Fibroblast of the aortic adventitia (primary cell): ENCODE measurements around the gene PDGFRA. TPM values are rescaled to one million over a fixed set of nuclear protein-coding genes. Genes with fewer than 3 reads are reported as not detected.

Source experiments
- DNase-seq: peaks from one replicate; pipeline ENCODE4 v3.0.0-alpha.2; 2010; ENCODE audit warnings: low read depth
- H3K4me3 ChIP-seq: 2 replicates; pipeline ENCODE4 v1.5.1; 2011; ENCODE audit warnings: low read depth, mild to moderate bottlenecking, control low read depth, low read length, moderate library complexity
- total RNA-seq: library from RNA; depleted of rRNA; stranded (reverse); fragments of >200 nt; gene quantifications from 2 replicates; pipeline ENCODE4 v1.2.3, GENCODE V29; 2012; ENCODE audit warnings: low replicate concordance
- TF ChIP-seq, protein P1 (sequence below): IDR thresholded peaks from 2 replicates; pipeline ENCODE4 v1.5.1; 2011; ENCODE audit warnings: mild to moderate bottlenecking, low read length, control low read depth, inconsistent platforms; ENCODE audit not compliant: insufficient read depth

The PDGFRA gene
- total RNA-seq, 1 donor = 707 TPM

DNA sequence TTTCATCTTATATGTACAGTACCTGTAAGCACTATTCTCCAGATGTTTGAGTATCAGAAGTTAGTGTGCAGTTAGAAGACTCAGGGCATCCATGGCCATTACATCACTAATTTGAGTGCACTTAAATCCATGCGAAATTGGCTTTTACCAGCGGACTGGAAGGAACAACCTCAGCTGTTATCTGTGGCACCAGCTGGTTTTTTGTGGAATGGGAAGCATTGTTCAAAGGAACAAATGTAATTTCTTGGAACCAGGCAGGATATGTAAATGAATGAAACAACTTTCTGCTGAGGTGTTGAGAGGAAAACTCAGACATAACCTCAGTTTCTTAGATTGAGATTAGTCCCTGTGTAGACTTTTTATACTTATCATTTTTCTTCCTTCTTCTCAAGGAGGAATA is 60.2 kb downstream of the PDGFRA start:
- DNase-seq = no peak
- TF ChIP-seq, protein P1, sequence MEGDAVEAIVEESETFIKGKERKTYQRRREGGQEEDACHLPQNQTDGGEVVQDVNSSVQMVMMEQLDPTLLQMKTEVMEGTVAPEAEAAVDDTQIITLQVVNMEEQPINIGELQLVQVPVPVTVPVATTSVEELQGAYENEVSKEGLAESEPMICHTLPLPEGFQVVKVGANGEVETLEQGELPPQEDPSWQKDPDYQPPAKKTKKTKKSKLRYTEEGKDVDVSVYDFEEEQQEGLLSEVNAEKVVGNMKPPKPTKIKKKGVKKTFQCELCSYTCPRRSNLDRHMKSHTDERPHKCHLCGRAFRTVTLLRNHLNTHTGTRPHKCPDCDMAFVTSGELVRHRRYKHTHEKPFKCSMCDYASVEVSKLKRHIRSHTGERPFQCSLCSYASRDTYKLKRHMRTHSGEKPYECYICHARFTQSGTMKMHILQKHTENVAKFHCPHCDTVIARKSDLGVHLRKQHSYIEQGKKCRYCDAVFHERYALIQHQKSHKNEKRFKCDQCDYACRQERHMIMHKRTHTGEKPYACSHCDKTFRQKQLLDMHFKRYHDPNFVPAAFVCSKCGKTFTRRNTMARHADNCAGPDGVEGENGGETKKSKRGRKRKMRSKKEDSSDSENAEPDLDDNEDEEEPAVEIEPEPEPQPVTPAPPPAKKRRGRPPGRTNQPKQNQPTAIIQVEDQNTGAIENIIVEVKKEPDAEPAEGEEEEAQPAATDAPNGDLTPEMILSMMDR = no peak

DNA sequence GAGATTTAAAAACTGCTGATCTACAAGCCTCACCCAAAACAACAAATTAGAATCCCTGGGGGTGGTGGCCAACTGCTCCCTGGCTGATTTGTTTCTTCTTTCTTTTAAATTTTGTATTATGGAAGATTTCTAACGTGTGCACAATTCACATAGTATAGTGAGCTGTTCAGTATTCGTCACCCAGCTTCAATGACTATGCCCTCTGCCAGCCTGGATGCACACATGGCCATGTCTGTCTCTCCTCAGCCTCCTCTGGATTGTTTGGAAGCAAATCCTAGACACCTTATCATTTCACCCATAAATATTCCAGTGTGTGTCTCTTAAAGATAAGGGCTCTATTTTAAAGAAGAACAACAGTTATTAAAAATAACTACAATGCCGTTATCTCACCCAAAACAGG is 61.9 kb downstream of the PDGFRA start:
- TF ChIP-seq, protein P1 = no peak
- H3K4me3 ChIP-seq = no peak overlapping the region
- no peak for DNase-seq

More for the DNA sequence above, 60.2 kb downstream of the PDGFRA start:
- no peak overlapping the region for H3K4me3 ChIP-seq

DNA sequence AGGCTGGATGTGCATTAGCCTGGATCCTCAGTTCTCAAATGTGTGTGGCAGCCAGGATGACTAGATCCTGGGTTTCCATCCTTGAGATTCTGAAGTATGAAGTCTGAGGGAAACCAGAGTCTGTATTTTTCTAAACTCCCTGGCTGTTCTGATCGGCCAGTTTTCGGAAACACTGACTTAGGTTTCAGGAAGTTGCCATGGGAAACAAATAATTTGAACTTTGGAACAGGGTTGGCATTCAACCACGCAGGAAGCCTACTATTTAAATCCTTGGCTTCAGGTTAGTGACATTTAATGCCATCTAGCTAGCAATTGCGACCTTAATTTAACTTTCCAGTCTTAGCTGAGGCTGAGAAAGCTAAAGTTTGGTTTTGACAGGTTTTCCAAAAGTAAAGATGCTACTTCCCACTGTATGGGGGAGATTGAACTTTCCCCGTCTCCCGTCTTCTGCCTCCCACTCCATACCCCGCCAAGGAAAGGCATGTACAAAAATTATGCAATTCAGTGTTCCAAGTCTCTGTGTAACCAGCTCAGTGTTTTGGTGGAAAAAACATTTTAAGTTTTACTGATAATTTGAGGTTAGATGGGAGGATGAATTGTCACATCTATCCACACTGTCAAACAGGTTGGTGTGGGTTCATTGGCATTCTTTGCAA is 67.6 kb downstream of the PDGFRA start:
- no peak for DNase-seq
- TF ChIP-seq, protein P1 = no peak
- no peak overlapping the region for H3K4me3 ChIP-seq

DNA sequence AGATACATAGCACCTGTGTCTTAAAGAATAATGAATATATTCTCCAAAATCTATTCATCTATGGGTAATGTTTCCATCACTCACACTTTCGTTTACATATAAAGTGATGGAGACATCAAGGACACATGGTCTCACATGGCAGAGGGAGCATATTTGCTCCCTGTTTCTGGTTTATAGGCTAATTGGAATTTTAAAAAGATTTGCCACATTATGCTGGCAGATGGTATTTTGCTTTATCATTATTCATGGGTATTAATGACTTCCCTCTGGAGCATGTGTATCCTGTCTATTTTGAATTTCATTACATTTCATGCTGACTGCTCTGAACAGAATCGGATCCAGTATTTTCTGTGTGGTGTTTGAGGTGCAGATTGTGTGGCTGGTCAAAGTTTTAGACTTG is 79.0 kb downstream of the PDGFRA start:
- no peak for DNase-seq
- no peak overlapping the region for H3K4me3 ChIP-seq
- TF ChIP-seq, protein P1 = no peak

DNA sequence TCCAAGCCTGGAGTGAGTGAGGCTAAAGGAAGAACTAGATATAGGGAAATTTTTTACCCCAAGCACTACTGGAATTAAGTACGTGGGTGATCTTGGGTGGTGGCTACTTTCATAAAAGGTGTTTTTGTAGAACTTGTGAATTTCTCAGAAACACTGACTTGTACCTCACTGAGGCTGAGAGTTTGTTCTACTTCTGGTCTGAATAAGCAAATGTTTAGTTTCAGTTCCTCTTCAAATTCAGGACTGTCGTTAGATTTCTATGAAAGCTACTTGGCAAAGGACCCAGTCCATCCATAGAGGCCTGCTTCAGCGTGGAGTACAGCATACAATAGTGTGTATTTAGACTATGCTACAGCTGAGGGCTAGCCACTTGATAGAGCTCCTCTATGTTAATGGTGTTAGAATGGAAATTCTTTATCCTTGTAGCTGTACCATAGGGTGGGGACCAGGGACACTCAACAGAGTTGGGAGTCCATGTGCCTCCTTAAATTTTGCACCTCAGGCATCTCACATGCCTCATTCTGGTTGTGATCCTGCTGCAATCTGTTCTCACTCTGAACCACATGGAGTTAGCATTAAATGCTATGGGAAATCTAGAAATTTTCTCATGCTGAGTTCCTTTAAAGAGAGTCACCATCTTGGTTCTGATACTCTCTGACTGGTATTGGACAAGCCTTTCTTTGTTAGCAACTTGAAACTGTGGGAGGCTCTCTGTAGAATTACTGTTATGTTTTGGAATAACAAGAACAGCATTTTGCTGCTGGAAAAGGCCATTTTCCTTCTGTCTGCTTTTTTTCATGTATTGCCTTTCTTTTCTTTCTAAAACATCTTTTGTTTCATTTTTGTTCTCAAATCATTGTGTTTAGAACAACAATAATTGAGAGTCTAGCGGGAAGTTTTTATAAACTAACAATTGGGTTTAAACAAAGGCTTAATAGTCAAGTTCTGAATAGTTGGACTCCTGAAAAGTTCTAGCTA is 86.8 kb downstream of the PDGFRA start:
- TF ChIP-seq, protein P1 = no peak
- no peak for DNase-seq
- H3K4me3 ChIP-seq = no peak overlapping the region

DNA sequence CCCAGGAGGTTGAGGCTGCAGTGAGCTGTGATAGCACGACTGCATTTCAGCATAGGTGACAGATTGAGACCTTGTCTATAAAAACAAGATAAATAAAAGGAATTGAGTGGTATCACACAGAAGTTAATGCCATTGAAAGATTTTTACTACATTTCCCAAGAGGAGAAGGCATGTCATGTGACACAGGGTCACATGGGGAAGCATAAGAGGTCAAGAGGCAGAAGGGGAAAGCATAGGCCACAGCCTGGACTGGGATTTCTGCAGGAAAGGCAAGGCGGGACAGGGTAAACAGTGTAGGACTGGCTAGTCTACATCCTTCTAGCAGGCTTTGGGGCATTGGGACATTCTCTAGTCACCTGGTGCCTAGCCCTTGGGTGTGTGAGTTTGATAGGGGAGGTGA is 88.6 kb downstream of the PDGFRA start:
- no peak overlapping the region for H3K4me3 ChIP-seq
- TF ChIP-seq, protein P1 = no peak
- DNase-seq = no peak
